Measurements from ENCODE around the gene ZNF335.

GRCh38 chr20:45953672-45954071, 18.3 kb downstream of the ZNF335 start:
- TF ChIP-seq POLR2A (IDR thresholded peaks at IDR 0.05; ENCODE audit: low read depth, low read length) = 0 out of 2 replicates have a peak, but pooled peaks have one; percentile 20
- no peak for TF ChIP-seq POLR2AphosphoS5 (IDR thresholded peaks at IDR 0.05; ENCODE audit: low read depth, low read length)
